Adrenal gland (tissue), 5 donors: Measurements from ENCODE around the gene PRSS33.

Experiments used
- CTCF ChIP-seq, 6 experiments: fragments of 450-650 bp in 4 of 6; fragments of 200-600 bp in 2 of 6; sonication (generic) in 1 of 6; IDR thresholded peaks; 1 replicate in 5 of 6; 2 replicates in 1 of 6; pipeline versions ENCODE4 v1.5.1 to v1.8.0; 2016 to 2021; ENCODE audit warnings: antibody characterized with exemption in 6 of 6, mild to moderate bottlenecking in 2 of 6, moderate library complexity in 1 of 6
- POLR2A ChIP-seq, 2 donors: fragments of 450-650 bp; IDR thresholded peaks; one replicate each; pipeline ENCODE4 v1.6.1; 2017; ENCODE audit warnings: antibody characterized with exemption in 2 of 2, mild to moderate bottlenecking in 2 of 2, moderate library complexity in 1 of 2
- donor health status: DM: no; HTN: no; CAD: no.

GRCh38 chr16:2785101-2785991, 2.0 kb downstream of the PRSS33 start:
- no peak for TF ChIP-seq CTCF (IDR thresholded peaks at IDR 0.05)
- TF ChIP-seq POLR2A (IDR thresholded peaks at IDR 0.05) = no peak
